ENCODE results near the gene RFNG.

GRCh38 chr17:82022310-82022980, 29.2 kb downstream of the RFNG start, which contains the start of gene CENPX:
- TF ChIP-seq SMC3 (IDR thresholded peaks at IDR 0.05), result no peak
- TF ChIP-seq CTCF (IDR thresholded peaks at IDR 0.05), result no peak
- TF ChIP-seq ESRRA (IDR thresholded peaks at IDR 0.05; ENCODE audit: borderline replicate concordance, low read length), result no peak
- TF ChIP-seq E2F6 (IDR thresholded peaks at IDR 0.05; ENCODE audit: borderline replicate concordance, low read depth), result no peak
- peak; percentile 91 for TF ChIP-seq POLR2A (IDR thresholded peaks at IDR 0.05; ENCODE audit: low read length)
- TF ChIP-seq RAD21 (conservative IDR thresholded peaks at IDR 0.05 in 1 of 2, IDR thresholded peaks at IDR 0.05 in 1 of 2), result no peak
- TF ChIP-seq CHD2 (IDR thresholded peaks at IDR 0.05; ENCODE audit: low read length, partially characterized antibody), result no peak
- no peak for TF ChIP-seq KDM1A (IDR thresholded peaks at IDR 0.05; ENCODE audit: low read depth)
- peak; percentile 51; the same call in 1 of the 2 replicates for TF ChIP-seq MAX (IDR thresholded peaks at IDR 0.05)
- no peak for TF ChIP-seq REST (IDR thresholded peaks at IDR 0.05)
- no peak for TF ChIP-seq HOXA7 (CRISPR knock-in tag; IDR thresholded peaks at IDR 0.05)
- peak; percentile 86; the same call in 1 of the 2 replicates for TF ChIP-seq TFCP2L1 (CRISPR knock-in tag; IDR thresholded peaks at IDR 0.05)

Measured in A549 (cell line).